Neural cell (in vitro differentiated cells): ENCODE results near the gene PRG2. TPM values are rescaled to one million over a fixed set of nuclear protein-coding genes. Genes with fewer than 3 reads are reported as not detected.

Experiments
- H2AFZ ChIP-seq: fragments of 200-600, 300-800 bp; sonication (generic), shearing (Covaris generic); 2 replicates; pipeline ENCODE4 v1.6.0; 2014; ENCODE audit warnings: low read depth, mild to moderate bottlenecking, antibody characterized with exemption, low read length, moderate library complexity
- H3F3A ChIP-seq: fragments of 200-600 bp; shearing (Covaris generic); 2 replicates; pipeline ENCODE4 v1.6.1; 2016; ENCODE audit warnings: mild to moderate bottlenecking, moderate library complexity, mixed read lengths, antibody characterized with exemption, low read length; ENCODE audit not compliant: insufficient read depth, poor library complexity, severe bottlenecking
- H3K27ac ChIP-seq: fragments of 200-600, 300-800 bp; sonication (generic), shearing (Covaris generic); 2 replicates; pipeline ENCODE4 v1.5.1; 2014; ENCODE audit warnings: mild to moderate bottlenecking, low read length, moderate library complexity
- H3K27me3 ChIP-seq: fragments of 300-800, 200-600 bp; sonication (generic), shearing (Covaris generic); 2 replicates; pipeline ENCODE4 v1.6.0; 2014; ENCODE audit warnings: mild to moderate bottlenecking, low read depth, low read length, moderate library complexity; ENCODE audit not compliant: insufficient read depth
- H3K36me3 ChIP-seq: fragments of 300-800, 200-600 bp; sonication (generic), shearing (Covaris generic); 2 replicates; pipeline ENCODE4 v1.5.1; 2014; ENCODE audit warnings: mild to moderate bottlenecking, antibody characterized with exemption, low read length, moderate library complexity; ENCODE audit not compliant: insufficient read depth
- H3K4me2 ChIP-seq: fragments of 300-800, 200-600 bp; sonication (generic), shearing (Covaris generic); 2 replicates; pipeline ENCODE4 v1.6.0; 2014; ENCODE audit warnings: mild to moderate bottlenecking, low read length
- H3K4me3 ChIP-seq: fragments of 300-800, 200-600 bp; sonication (generic), shearing (Covaris generic); 2 replicates; pipeline ENCODE4 v1.5.1; 2014; ENCODE audit warnings: mild to moderate bottlenecking, low read length, moderate library complexity
- H3K79me2 ChIP-seq: fragments of 200-600 bp; shearing (Covaris generic); replicated peaks from 2 replicates; pipeline ENCODE4 v1.6.0; 2014; ENCODE audit warnings: mild to moderate bottlenecking, low read length, moderate library complexity; ENCODE audit not compliant: insufficient read depth
- H3K9ac ChIP-seq: fragments of 300-800, 200-600 bp; sonication (generic), shearing (Covaris generic); 2 replicates; pipeline ENCODE4 v1.6.1; 2016; ENCODE audit warnings: mild to moderate bottlenecking, low read length, mixed read lengths
- H3K9me2 ChIP-seq: fragments of 200-600 bp; shearing (Covaris generic); 2 replicates; pipeline ENCODE4 v1.6.1; 2016; ENCODE audit warnings: mild to moderate bottlenecking, low read length, mixed read lengths; ENCODE audit not compliant: insufficient read depth
- H3K9me3 ChIP-seq: fragments of 200-600, 300-800 bp; sonication (generic), shearing (Covaris generic); 2 replicates; pipeline ENCODE4 v1.6.1; 2016; ENCODE audit warnings: mild to moderate bottlenecking, mixed run types, low read length, moderate library complexity, mixed read lengths
- H4K20me1 ChIP-seq: fragments of 200-600 bp; shearing (Covaris generic); 2 replicates; pipeline ENCODE4 v1.6.1; 2016; ENCODE audit warnings: mild to moderate bottlenecking, mixed run types; ENCODE audit not compliant: insufficient read depth
- CTCF ChIP-seq: fragments of 450-650 bp; IDR thresholded peaks from 2 replicates; pipeline ENCODE4 v1.5.1; 2014; ENCODE audit warnings: antibody characterized with exemption, mild to moderate bottlenecking, moderate library complexity; ENCODE audit not compliant: poor library complexity, severe bottlenecking
- EP300 ChIP-seq: fragments of 450-650 bp; conservative IDR thresholded peaks from 2 replicates; pipeline ENCODE4 v1.6.1; 2014; ENCODE audit warnings: antibody characterized with exemption, mild to moderate bottlenecking, moderate library complexity; ENCODE audit not compliant: poor library complexity, severe bottlenecking
- EZH2 ChIP-seq: fragments of 200-600, 300-800 bp; shearing (Covaris generic), sonication (generic); IDR thresholded peaks from 2 replicates; pipeline ENCODE4 v1.6.1; 2014; ENCODE audit warnings: antibody characterized with exemption, low read length, borderline replicate concordance, mild to moderate bottlenecking; ENCODE audit not compliant: insufficient read depth, poor library complexity, severe bottlenecking
- MXI1 ChIP-seq: fragments of 450-650 bp; conservative IDR thresholded peaks from 2 replicates; pipeline ENCODE4 v1.6.1; 2014; ENCODE audit warnings: antibody characterized with exemption, mild to moderate bottlenecking; ENCODE audit not compliant: poor library complexity, severe bottlenecking
- POLR2AphosphoS5 ChIP-seq: IDR thresholded peaks from 2 replicates; pipeline ENCODE4 v1.6.1; 2012
- RAD21 ChIP-seq: fragments of 450-650 bp; conservative IDR thresholded peaks from 2 replicates; pipeline ENCODE4 v1.6.1; 2014; ENCODE audit warnings: antibody characterized with exemption, mild to moderate bottlenecking, moderate library complexity
- REST ChIP-seq: IDR thresholded peaks from 2 replicates; pipeline ENCODE4 v1.6.1; 2012; ENCODE audit warnings: borderline replicate concordance
- SMC3 ChIP-seq: fragments of 450-650 bp; conservative IDR thresholded peaks from 2 replicates; pipeline ENCODE4 v1.6.1; 2014; ENCODE audit warnings: antibody characterized with exemption, mild to moderate bottlenecking, moderate library complexity; ENCODE audit not compliant: poor library complexity
- TAF1 ChIP-seq: IDR thresholded peaks from 2 replicates; pipeline ENCODE4 v1.6.1; 2012; ENCODE audit warnings: low read depth
- polyA plus RNA-seq: library from polyadenylated mRNA; depleted of rRNA; stranded (reverse); fragments of >200 nt; gene quantifications from 2 replicates; pipeline ENCODE4 v1.2.3, GENCODE V29; 2014

Gene PRG2
- polyA plus RNA-seq, 1 donor from 2014 or later: not detected

GRCh38 chr11:57364851-57365660, 25.4 kb downstream of the PRG2 start:
- Histone ChIP-seq H3K9me3 (no peaks in the 10 kb centered on the region), H4K20me1 (no peaks in the 10 kb centered on the region), H2AFZ (no peak overlapping the region), H3K27ac (no peak overlapping the region), H3K4me2 (no peak overlapping the region), H3K36me3 (no peaks in the 10 kb centered on the region), H3K4me3 (no peak overlapping the region), H3K9me2 (no peaks in the 10 kb centered on the region), H3F3A (no peaks in the 10 kb centered on the region), H3K9ac (no peak overlapping the region), H3K27me3 (no peaks in the 10 kb centered on the region), H3K79me2 (no peaks in the 10 kb centered on the region)
- TF ChIP-seq SMC3 (no peak), RAD21 (no peak), CTCF (no peak), EZH2 (no peak), MXI1 (no peak), POLR2AphosphoS5 (no peak), REST (no peak), TAF1 (no peak)

- Histone ChIP-seq H3F3A (no peaks in the 10 kb centered on the region), H3K4me3 (no peak overlapping the region), H3K4me2 (no peak overlapping the region), H4K20me1 (no peaks in the 10 kb centered on the region), H3K27ac (no peak overlapping the region), H3K9me2 (no peaks in the 10 kb centered on the region), H2AFZ (no peak overlapping the region), H3K9me3 (no peaks in the 10 kb centered on the region), H3K79me2 (no peaks in the 10 kb centered on the region), H3K36me3 (no peaks in the 10 kb centered on the region), H3K9ac (no peak overlapping the region), H3K27me3 (no peaks in the 10 kb centered on the region)
- TF ChIP-seq EZH2 (no peak), CTCF (no peak), RAD21 (no peak), POLR2AphosphoS5 (no peak), EP300 (no peak), TAF1 (no peak), MXI1 (no peak), SMC3 (no peak), REST (no peak)
Observed at GRCh38 chr11:57363131-57364080, 27.0 kb downstream of the PRG2 start.
